ENCODE data around the gene CCDC85B.

DNA sequence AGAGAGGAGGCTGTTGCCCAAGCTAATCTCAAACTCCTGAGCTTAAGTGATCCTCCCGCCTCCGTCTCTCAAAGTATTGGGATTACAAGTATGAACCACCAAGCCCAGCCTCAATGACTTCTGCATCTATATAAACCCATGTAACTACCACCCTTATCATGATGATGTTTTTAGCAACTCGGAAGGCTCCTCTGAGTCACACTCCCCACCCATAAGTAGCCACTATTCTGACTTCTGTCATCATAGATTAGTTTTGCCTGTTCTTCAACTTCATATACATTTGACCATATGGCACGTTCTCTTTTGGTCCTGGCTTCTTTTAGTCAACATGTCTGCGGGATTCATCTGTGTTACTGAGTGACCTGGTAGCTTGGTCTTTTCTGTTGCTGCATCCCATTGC is 16.1 kb downstream of the CCDC85B start:
- TF ChIP-seq EZH2 (IDR thresholded peaks at IDR 0.05): no peak
- TF ChIP-seq POLR2AphosphoS5 (IDR thresholded peaks at IDR 0.05; ENCODE audit: borderline replicate concordance, low read depth, low read length): no peak
- no peak for TF ChIP-seq FOXP2 (optimal IDR thresholded peaks at IDR 0.05; ENCODE audit: control extremely low read depth, extremely low read length, insufficient read depth)

All from SK-N-MC (cell line).